Measurements from ENCODE around the gene TSHZ2.

DNA sequence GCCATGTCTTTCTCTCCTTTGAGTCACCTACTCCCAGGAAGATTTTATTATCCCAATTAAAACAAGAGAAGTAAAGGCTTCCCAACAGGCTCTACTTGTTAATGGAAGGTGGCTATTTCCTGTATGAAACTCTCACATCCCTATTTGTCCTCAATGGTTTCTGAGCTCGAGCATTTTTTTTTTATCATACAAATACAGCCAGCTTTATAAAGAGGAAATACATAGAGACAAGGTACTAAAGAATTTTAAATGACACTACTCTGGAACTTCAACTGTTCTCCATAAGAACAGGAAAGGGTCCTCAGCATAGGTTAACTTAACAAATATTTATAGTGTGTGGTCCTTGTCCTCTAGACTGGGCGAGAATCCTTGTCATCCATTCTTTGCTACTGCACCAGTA lies 41.0 kb downstream of the TSHZ2 start:
- TF ChIP-seq, protein P1, sequence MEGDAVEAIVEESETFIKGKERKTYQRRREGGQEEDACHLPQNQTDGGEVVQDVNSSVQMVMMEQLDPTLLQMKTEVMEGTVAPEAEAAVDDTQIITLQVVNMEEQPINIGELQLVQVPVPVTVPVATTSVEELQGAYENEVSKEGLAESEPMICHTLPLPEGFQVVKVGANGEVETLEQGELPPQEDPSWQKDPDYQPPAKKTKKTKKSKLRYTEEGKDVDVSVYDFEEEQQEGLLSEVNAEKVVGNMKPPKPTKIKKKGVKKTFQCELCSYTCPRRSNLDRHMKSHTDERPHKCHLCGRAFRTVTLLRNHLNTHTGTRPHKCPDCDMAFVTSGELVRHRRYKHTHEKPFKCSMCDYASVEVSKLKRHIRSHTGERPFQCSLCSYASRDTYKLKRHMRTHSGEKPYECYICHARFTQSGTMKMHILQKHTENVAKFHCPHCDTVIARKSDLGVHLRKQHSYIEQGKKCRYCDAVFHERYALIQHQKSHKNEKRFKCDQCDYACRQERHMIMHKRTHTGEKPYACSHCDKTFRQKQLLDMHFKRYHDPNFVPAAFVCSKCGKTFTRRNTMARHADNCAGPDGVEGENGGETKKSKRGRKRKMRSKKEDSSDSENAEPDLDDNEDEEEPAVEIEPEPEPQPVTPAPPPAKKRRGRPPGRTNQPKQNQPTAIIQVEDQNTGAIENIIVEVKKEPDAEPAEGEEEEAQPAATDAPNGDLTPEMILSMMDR (conservative IDR thresholded peaks at IDR 0.05 in 1 of 2, IDR thresholded peaks at IDR 0.05 in 1 of 2; ENCODE audit: extremely low read depth in 1 of 2, insufficient read depth in 1 of 2, low read depth in 1 of 2, low read length in 2 of 2): no peak
- TF ChIP-seq EZH2 (IDR thresholded peaks at IDR 0.05; ENCODE audit: borderline replicate concordance, low read length): no peak
